ENCODE data around the gene XDH. TPM values are rescaled to one million over a fixed set of nuclear protein-coding genes. Genes with fewer than 3 reads are reported as not detected.

Gene XDH
- total RNA-seq, 2 experiments from 2014 or later: not detected

DNA sequence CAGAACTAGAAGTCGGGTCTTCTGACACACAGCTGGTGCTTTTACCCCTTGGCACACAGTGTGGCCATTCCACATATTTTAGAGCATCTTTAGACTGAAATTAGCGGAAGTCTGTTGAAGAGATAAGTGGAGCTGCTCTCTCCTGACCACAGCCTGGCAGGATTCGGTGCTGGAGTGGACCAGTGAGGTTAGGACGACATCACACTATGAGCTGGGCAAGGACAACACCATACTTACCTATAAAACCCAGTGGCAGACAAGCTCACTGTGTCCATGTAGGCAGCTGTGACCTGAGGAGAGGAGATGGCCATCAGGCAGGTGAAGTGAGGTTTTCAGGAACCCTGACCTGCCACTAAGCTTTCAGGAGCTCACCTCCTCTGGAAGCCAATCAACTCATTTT is 70.1 kb downstream of the XDH start:
- H3K36me3 Mint-ChIP-seq: no peaks in the 10 kb centered on the region
- DNase-seq (no peak), ATAC-seq (ENCODE audit: low read depth) (no peak)
- POLR2A ChIA-PET: no interaction called here
- no peaks in the 10 kb centered on the region for H3K4me1 Mint-ChIP-seq
- H3K27ac Mint-ChIP-seq: no peak overlapping the region
- no peaks in the 10 kb centered on the region for H3K9me3 Mint-ChIP-seq
- peaks cover 7% of the 10 kb centered on the region for H3K27me3 Mint-ChIP-seq
- H3K4me3 Mint-ChIP-seq: no peak overlapping the region

DNA sequence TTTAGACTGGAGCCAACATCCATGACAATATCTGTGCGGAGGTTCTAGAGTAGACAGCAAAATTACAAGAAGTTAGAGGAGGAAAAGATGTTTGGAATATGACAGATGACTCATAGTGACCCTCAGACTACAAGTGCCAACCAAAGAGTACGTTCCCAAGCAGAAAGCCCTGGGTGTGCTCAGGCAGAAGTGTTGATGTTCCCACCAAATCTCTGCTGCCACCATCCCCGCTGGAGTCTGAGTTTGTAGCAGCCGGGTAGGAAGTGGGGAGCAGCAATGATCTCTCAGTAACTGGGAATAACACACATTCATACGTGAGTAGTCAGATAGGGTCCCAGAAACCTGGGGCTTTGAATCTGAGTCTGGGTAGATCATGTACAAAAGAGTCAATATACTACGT is 73.2 kb downstream of the XDH start:
- no peaks in the 10 kb centered on the region for H3K36me3 Mint-ChIP-seq
- H3K27ac Mint-ChIP-seq: no peak overlapping the region
- no peaks in the 10 kb centered on the region for H3K4me1 Mint-ChIP-seq
- DNase-seq: no peak
- no peak for ATAC-seq (ENCODE audit: low read depth)
- H3K27me3 Mint-ChIP-seq: peaks cover 7% of the 10 kb centered on the region
- POLR2A ChIA-PET: no interaction called here
- no peak overlapping the region for H3K4me3 Mint-ChIP-seq
- H3K9me3 Mint-ChIP-seq: no peaks in the 10 kb centered on the region

DNA sequence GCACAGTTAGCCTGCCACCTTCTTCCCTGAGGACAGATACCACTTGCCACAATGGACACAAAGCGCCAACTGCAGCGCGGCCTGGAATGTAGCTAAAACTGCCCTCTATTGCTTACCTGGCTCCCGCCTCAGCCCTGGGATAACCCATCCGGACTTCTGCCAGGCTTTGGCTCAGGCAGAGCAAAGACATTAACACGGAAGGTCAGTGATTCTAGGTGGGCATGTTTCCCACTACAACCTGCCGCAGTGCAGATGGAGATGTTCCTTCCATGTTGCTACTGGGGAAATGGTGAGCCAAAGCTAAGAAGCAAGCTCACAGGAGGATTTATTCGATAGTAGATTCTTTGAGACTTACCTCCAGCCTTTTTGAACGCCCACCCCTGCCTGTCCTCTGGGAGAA is 74.8 kb downstream of the XDH start:
- Mint-ChIP-seq H3K36me3 (no peaks in the 10 kb centered on the region), H3K27me3 (peaks cover 4% of the 10 kb centered on the region), H3K9me3 (no peaks in the 10 kb centered on the region), H3K27ac (no peak overlapping the region), H3K4me1 (no peaks in the 10 kb centered on the region), H3K4me3 (no peak overlapping the region)
- POLR2A ChIA-PET: no interaction called here
- ATAC-seq (ENCODE audit: low read depth): no peak
- no peak for DNase-seq

DNA sequence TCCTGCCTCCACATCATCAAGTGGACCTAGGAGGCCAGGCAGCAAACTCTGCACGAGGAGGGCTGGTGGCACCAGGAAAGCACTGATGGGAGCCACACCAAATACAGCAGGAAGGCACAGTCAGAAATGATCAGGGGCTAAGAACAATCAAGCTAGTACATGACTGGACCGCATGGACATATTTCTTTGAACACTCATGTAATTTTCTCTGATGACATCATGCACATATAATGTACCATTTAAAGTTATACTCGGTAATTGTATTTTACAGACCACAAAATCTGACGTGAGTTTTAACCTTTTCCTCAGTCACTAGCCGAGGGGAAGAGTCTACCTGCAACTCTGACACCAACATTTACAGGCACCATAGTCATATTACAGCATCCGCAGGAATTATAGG is 76.7 kb downstream of the XDH start:
- no peak overlapping the region for H3K4me3 Mint-ChIP-seq
- no peak for ATAC-seq (ENCODE audit: low read depth)
- peaks cover 2% of the 10 kb centered on the region for H3K4me1 Mint-ChIP-seq
- H3K36me3 Mint-ChIP-seq: no peaks in the 10 kb centered on the region
- DNase-seq: no peak
- POLR2A ChIA-PET: no interaction called here
- no peaks in the 10 kb centered on the region for H3K9me3 Mint-ChIP-seq
- H3K27ac Mint-ChIP-seq: no peak overlapping the region
- H3K27me3 Mint-ChIP-seq: peaks cover 8% of the 10 kb centered on the region

DNA sequence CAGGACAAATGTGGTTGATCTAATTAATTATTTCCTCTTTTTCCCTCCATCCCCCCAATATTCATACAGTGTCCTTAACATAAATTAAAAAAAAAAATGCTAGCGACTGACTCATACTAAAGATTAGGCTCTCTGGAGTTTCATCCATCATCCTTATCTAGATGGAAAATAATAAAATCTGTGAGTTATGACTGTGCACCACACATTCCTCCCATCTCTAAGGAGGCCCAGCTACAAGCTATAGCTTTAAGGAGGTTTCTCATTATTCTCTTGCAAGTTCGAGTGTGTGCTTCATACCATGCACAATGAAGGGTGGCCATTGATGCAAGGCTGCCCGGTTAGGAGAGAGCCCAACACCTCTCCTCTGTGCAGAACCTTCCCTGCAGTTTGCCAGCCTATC is 77.3 kb downstream of the XDH start:
- Mint-ChIP-seq H3K4me3 (no peak overlapping the region), H3K27me3 (peaks cover 10% of the 10 kb centered on the region), H3K4me1 (peaks cover 2% of the 10 kb centered on the region), H3K27ac (no peak overlapping the region), H3K36me3 (no peaks in the 10 kb centered on the region), H3K9me3 (no peaks in the 10 kb centered on the region)
- ATAC-seq (ENCODE audit: low read depth) (no peak), DNase-seq (no peak)
- POLR2A ChIA-PET: no interaction called here

DNA sequence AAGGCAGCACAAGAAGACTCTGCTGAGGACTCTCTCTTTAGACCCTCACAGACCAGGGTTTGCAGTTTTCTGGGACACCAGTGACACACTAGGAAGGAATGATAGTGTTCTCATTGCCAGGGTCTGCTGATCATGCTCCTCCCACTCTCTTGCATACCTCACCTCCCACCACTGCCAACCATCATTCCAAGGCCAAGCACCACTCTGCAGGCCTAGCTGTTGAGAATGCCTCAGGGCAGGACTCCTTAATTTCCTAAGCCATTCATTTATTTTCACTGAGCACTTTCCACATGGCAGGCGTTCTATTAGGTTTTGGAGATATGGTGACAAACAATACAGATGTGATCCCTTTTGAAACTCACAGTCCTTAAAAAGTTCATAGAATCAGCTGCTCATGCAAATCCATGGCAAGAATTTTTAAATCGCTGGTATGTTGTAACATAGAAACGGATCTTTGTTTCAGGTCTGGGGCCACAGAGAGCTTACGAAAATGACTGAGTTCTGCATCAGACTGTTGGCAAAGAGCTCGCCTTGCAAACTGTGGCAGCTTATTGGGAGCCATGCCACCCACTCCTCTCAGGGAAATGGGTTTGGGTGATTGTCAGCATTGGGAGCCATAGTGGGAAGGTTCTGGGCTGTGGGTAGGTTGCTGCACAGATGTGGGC is 78.5 kb downstream of the XDH start:
- Mint-ChIP-seq H3K9me3 (no peaks in the 10 kb centered on the region), H3K27ac (no peak overlapping the region), H3K36me3 (no peaks in the 10 kb centered on the region), H3K27me3 (peaks cover 10% of the 10 kb centered on the region), H3K4me3 (no peak overlapping the region), H3K4me1 (peaks cover 2% of the 10 kb centered on the region)
- DNase-seq: no peak
- ATAC-seq (ENCODE audit: low read depth): no peak
- POLR2A ChIA-PET: no interaction called here

DNA sequence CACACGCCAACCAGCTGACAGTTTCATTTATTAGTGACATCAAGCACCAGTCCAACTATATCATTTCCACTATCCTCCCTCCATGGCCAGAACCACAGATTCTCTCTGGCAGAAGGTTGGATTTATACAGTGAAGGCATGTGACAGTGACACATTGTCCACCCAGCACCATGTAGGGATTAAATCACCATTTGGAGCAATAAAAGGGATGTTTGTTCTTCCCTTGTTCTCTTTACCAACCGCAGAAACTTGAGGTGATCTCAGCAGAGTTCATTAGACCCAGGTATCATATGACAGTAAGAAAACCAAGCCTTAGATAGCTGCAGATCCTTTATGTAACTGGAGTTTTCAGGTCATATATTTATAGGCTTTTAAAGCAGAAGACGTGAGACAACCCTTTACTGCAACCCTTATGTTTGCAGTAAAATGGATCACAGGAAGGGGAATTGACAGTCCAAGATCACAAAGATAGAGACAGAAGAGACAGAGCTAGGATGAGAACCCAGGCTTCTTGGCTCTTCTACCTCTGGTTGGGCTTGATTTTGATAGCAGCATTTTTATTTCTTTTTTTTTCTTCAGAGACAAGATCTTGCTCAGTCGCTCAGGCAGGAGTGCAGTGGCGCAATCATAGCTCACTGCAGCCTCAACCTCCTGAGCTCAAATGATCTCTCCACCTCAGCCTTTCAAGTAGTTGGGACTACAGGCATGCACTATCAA is 80.1 kb downstream of the XDH start:
- no peak for ATAC-seq (ENCODE audit: low read depth)
- no peaks in the 10 kb centered on the region for H3K36me3 Mint-ChIP-seq
- peaks cover 2% of the 10 kb centered on the region for H3K4me1 Mint-ChIP-seq
- H3K4me3 Mint-ChIP-seq: no peak overlapping the region
- H3K9me3 Mint-ChIP-seq: no peaks in the 10 kb centered on the region
- no peak overlapping the region for H3K27ac Mint-ChIP-seq
- DNase-seq: no peak
- POLR2A ChIA-PET: no interaction called here
- peaks cover 10% of the 10 kb centered on the region for H3K27me3 Mint-ChIP-seq

DNA sequence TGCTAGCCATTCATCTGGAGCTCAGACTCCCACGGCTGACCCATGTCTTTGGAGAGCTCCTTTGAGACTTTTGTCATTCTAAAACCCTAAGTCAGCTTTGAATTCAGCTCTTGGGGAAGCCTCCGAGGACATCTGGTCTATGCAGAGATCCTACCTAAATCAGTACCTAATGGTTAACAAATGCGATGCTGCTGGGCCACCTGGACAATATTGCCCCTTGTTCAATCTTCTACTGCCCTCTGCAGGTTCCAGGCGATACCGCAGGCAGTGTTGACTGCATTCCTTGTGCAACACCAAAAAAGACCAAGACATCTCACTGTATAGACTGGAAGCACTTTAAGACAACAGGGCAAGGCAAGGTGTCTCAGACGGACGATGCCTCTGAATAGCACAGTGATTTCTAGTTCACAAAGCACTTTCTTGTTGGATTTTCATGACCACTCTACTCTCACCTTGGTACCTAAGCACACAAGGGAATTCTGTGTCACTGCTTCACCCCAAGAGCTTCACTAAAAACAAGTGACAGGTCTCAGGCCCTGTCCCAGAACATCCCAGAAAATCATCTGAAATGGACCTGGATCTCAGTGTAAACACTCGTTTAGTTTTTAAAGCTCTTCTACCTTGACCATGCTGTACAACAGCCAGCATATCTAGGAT is 80.9 kb downstream of the XDH start:
- H3K27ac Mint-ChIP-seq: no peak overlapping the region
- H3K36me3 Mint-ChIP-seq: no peaks in the 10 kb centered on the region
- H3K4me3 Mint-ChIP-seq: no peak overlapping the region
- ATAC-seq (ENCODE audit: low read depth): peak; percentile 86
- no peaks in the 10 kb centered on the region for H3K9me3 Mint-ChIP-seq
- POLR2A ChIA-PET: no interaction called here
- DNase-seq: peak; percentile 73
- peaks cover 10% of the 10 kb centered on the region for H3K27me3 Mint-ChIP-seq
- peaks cover 2% of the 10 kb centered on the region for H3K4me1 Mint-ChIP-seq

DNA sequence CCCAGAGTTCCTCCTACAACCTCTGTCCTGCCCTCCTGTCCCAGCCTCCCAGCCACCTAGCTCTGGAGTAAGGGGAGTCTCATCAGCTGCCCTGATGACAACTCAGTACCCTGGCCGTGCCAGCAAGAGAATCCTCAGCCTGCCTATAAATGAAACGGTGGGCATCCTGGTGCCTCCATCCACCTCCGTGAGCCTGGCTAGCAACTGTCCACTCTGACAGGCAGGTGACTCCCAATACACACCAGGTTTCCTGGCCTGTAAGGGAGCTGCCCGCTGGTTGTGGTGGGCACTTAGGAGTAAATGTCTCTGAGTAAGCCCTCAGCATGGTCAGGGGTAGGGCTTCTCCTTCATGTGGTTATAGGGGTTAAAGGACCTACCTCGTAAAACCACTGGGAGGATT is 81.5 kb downstream of the XDH start:
- Mint-ChIP-seq H3K36me3 (no peaks in the 10 kb centered on the region), H3K4me3 (no peak overlapping the region), H3K27me3 (peaks cover 10% of the 10 kb centered on the region), H3K4me1 (peaks cover 2% of the 10 kb centered on the region), H3K27ac (no peak overlapping the region), H3K9me3 (no peaks in the 10 kb centered on the region)
- POLR2A ChIA-PET: no interaction called here
- no peak for ATAC-seq (ENCODE audit: low read depth)
- DNase-seq: no peak

DNA sequence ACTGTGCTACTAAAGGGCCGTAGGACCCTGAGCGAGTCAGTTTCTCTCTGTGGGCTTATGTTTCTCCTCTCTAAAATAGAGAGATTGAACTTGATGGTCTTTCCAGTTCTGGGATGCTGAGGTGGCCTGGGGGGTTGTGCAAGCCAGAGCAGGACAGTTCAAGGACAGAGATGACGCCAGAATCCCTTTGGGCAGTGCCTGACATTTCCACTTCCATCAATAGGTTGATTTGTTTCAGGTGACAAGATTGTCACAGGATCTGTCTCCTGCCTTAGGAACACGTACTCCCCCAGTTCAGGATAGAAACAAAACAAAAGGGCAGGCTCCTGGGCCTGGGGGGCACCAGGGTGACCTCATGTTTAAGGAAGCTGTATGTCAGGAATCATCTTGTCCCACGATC is 82.0 kb downstream of the XDH start:
- Mint-ChIP-seq H3K4me3 (no peak overlapping the region), H3K4me1 (peaks cover 2% of the 10 kb centered on the region), H3K27ac (no peak overlapping the region), H3K9me3 (no peaks in the 10 kb centered on the region), H3K27me3 (peaks cover 10% of the 10 kb centered on the region), H3K36me3 (no peaks in the 10 kb centered on the region)
- no peak for DNase-seq
- POLR2A ChIA-PET: no interaction called here
- ATAC-seq (ENCODE audit: low read depth): no peak

DNA sequence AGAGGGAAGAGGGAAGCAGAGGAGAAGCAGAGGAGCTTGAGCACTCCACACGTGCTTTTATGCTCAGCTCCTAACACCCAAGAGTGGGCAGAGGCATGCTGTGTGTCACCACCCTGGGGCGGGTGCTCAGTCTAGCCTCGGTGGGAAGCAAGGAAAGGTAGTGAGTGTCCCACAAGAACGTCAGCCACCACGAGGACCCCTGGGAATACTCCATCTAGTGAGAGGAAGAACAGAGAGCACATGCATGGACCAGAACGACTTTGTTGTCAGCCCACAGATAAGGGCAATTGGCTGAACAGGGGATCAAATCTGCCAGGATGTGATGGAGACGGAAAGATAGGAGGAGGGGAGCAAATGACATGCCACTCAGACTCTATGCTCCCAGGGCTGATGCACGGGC is 83.4 kb downstream of the XDH start:
- H3K9me3 Mint-ChIP-seq: no peaks in the 10 kb centered on the region
- H3K36me3 Mint-ChIP-seq: no peaks in the 10 kb centered on the region
- ATAC-seq (ENCODE audit: low read depth) (no peak), DNase-seq (no peak)
- no peak overlapping the region for H3K27ac Mint-ChIP-seq
- peaks cover 2% of the 10 kb centered on the region for H3K4me1 Mint-ChIP-seq
- H3K4me3 Mint-ChIP-seq: no peak overlapping the region
- POLR2A ChIA-PET: no interaction called here
- H3K27me3 Mint-ChIP-seq: peaks cover 12% of the 10 kb centered on the region

DNA sequence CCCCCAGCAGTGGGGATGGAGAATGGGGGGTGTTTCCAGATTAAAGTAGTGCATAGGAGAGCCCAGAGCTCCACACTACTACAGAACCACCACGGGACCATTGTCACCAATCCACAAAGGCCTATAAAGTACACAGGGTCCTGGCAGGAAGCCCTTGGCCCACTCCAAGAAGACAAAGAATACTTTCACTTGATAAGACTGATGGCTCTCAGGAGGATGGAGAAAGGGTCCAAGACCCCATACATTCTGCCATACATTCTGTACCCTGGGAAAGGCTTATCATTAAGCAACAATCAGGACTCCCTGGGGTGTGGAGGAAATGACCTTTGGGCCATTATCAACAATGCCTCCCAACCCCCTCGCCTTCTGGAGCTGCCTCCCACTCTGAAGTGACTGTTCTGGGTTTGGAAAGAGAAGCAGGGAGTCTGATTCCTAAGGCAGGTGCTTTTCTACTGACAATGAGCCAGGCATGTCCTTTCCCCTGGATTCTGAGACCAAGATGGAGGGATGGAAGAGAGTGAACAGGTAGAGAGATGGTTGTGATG is 85.4 kb downstream of the XDH start:
- Mint-ChIP-seq H3K27ac (no peak overlapping the region), H3K4me3 (no peak overlapping the region), H3K4me1 (peaks cover 11% of the 10 kb centered on the region), H3K36me3 (no peaks in the 10 kb centered on the region), H3K27me3 (peaks cover 7% of the 10 kb centered on the region), H3K9me3 (no peaks in the 10 kb centered on the region)
- POLR2A ChIA-PET: no interaction called here
- DNase-seq: no peak
- no peak for ATAC-seq (ENCODE audit: low read depth)

DNA sequence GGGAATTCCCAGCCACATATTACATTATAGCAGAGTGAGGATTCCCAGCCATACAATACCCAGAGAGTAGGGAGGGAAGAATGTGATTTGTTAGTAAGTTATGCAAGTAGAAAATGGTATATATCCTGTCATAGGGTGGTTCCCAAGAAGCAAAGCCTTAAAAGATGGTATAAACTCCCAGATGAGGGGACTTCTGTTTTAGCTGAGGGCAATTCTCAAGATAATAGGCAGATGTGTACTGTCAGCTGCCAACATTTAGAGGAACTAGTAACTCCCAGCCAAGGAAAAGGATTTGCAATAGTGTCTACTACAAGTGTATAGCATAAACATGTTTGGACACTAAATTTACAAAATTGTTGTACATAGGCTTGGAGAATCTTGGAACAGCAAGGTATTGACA is 86.5 kb downstream of the XDH start:
- POLR2A ChIA-PET: no interaction called here
- no peak for ATAC-seq (ENCODE audit: low read depth)

DNA sequence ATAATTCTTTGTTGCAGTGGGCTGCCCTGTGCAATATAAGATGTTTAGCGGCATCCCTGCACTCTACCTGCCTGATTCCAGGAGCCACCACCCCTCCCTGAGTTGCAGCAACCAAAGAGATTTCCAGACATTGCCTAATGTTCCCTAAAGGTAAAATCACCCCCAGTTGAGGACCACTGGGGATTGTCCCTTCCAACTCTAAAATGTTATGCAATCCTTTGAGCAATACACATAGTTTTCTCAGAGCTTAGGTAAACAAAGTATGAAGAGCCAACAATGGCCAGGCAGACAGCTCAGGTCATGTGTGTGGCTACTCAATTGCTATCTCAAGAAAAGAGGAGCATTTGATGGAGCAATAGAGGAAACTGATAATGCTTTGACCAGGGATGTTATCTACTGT is 87.0 kb downstream of the XDH start:
- no peak overlapping the region for H3K27ac Mint-ChIP-seq
- H3K9me3 Mint-ChIP-seq: no peaks in the 10 kb centered on the region
- ATAC-seq (ENCODE audit: low read depth) (no peak), DNase-seq (no peak)
- H3K4me1 Mint-ChIP-seq: peaks cover 26% of the 10 kb centered on the region
- H3K27me3 Mint-ChIP-seq: peaks cover 10% of the 10 kb centered on the region
- no peak overlapping the region for H3K4me3 Mint-ChIP-seq
- POLR2A ChIA-PET: no interaction called here
- no peaks in the 10 kb centered on the region for H3K36me3 Mint-ChIP-seq

More for the DNA sequence above, 86.5 kb downstream of the XDH start:
- peaks cover 21% of the 10 kb centered on the region for H3K4me1 Mint-ChIP-seq
- H3K27ac Mint-ChIP-seq: no peak overlapping the region
- no peaks in the 10 kb centered on the region for H3K36me3 Mint-ChIP-seq
- DNase-seq: no peak
- peaks cover 10% of the 10 kb centered on the region for H3K27me3 Mint-ChIP-seq
- H3K9me3 Mint-ChIP-seq: no peaks in the 10 kb centered on the region
- no peak overlapping the region for H3K4me3 Mint-ChIP-seq
